Measurements from ENCODE around the gene AP2A1. TPM values are rescaled to one million over a fixed set of nuclear protein-coding genes. Genes with fewer than 3 reads are reported as not detected.

Gene AP2A1
- total RNA-seq, 4 donors from 2014 or later, result 48.9 to 112 (median 57.9) TPM

DNA sequence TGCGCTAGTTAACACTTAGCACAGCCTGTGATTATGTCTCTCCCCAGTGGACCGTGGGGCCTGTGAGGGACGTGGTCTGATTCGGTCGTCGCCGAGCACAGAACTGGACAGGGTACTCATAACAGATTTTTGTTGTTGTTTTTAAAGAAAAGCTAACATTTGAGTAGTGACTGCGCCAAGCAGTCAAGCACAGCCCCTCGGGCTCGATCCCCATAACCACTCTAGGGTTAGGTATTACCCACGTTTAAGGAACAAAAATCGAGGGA, 83.4 kb downstream of the AP2A1 start:
- TF ChIP-seq, protein P1, sequence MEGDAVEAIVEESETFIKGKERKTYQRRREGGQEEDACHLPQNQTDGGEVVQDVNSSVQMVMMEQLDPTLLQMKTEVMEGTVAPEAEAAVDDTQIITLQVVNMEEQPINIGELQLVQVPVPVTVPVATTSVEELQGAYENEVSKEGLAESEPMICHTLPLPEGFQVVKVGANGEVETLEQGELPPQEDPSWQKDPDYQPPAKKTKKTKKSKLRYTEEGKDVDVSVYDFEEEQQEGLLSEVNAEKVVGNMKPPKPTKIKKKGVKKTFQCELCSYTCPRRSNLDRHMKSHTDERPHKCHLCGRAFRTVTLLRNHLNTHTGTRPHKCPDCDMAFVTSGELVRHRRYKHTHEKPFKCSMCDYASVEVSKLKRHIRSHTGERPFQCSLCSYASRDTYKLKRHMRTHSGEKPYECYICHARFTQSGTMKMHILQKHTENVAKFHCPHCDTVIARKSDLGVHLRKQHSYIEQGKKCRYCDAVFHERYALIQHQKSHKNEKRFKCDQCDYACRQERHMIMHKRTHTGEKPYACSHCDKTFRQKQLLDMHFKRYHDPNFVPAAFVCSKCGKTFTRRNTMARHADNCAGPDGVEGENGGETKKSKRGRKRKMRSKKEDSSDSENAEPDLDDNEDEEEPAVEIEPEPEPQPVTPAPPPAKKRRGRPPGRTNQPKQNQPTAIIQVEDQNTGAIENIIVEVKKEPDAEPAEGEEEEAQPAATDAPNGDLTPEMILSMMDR (IDR thresholded peaks at IDR 0.05; ENCODE audit: low read depth), result no peak

DNA sequence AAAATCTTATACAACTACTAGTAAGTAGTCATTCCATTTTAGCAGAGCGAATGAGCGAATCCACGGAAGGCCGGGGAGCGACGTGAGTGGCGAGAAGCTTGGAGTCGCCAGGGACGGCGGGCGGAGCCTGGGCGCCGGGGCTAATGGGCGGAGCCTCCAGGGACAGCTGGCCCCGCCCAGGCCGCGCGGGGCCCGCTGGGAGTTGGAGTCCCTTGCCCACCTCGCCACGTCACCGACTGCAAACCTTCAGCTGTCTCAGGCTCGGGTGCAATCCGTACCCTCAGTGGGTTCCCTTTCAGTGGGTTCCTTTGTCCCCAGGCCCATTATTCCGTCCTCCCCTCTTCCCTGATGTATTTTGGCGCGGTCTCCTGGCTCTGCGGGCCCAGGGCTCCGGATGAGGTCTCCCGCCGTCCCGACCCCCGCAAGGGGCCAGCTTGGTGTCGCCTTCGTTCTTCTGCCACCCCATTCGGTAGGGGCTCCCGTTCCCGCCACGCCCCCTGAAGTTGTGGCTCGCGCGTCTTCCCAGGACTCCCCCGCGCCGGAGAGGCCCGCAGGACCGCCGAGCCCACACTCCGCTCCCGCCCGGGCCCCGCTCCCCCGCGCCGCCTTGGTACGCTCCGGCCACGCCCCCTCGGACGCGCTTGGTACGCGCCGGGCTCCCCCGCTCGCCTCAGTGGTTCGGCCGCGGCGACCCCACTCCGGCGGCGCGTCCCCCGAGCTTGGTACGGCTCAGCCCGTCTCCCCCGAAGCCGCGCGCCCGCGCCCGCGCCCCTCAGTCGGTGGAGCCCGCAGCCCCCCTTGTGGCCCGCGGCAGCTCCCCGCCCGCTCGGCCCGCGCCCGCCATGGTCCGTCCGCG, 83.9 kb downstream of the AP2A1 start, which contains the start of gene PTOV1:
PTOV1 (plus strand) TSS at position 673 of the 856 bp plus-strand sequence.
- TF ChIP-seq, protein P1 (IDR thresholded peaks at IDR 0.05; ENCODE audit: low read depth), result no peak

DNA sequence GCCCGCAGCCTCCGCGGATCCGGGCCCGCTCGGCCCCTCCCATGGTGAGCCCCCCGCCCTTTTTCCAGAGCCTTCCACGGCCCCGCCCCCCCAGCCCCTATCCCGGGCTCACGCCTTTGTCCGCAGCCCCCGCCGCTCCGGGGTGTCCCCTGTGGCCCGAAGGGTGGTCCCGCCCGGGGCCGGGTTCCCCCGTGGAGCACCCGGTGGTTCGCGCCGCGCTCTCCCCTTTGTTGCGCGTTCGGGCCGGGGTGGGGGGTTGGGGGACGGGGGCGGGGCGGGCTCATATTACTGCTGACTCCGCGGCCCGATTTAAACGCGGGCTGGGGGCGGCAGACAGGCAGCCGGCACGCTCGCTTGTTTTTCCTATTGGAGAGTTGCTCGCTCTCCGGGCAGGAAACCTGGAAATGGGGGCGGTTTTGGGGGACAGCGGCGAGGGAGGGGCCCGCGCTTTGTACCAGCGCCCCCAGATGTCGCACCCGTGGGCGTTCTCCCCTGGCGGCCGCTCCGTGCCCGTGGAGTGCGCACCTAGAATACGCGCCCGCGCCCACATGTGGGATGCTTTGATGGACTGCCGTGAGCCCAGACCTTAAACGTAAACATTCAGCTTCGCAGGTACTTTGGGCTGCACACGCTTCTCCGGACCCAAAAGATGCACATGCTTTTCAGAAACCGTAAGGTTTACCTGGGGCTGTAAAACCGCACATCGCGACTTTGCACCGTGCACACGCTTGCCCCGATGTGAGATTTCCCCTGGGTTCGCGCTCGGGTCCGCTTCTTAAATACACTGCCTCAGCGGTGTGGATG, 84.9 kb downstream of the AP2A1 start:
- TF ChIP-seq, protein P1 (IDR thresholded peaks at IDR 0.05; ENCODE audit: low read depth), result no peak

DNA sequence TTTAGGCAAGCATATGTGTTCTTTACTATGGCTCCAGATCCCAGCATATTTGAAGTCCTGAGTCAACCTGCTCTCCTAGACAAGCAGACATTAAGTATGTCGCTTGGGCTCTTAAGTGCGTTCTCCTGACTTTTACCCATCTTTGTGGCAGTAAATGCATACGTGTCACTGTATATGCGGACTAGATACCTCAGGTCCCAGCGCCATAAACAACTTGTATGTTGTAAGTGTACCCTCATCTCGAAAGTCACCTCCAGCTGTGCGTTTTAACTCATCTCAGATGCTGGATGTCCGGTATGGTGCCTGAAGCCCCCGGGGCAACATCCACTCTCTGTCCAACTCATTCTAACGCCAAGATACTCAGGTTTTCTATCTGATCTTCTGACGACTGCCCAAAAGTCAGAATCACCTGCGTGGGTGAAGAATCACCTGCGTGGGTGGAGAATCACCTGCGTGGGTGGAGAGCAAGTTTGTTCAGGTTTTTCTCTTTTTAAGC, 85.9 kb downstream of the AP2A1 start:
- TF ChIP-seq, protein P1 (IDR thresholded peaks at IDR 0.05; ENCODE audit: low read depth), result no peak

DNA sequence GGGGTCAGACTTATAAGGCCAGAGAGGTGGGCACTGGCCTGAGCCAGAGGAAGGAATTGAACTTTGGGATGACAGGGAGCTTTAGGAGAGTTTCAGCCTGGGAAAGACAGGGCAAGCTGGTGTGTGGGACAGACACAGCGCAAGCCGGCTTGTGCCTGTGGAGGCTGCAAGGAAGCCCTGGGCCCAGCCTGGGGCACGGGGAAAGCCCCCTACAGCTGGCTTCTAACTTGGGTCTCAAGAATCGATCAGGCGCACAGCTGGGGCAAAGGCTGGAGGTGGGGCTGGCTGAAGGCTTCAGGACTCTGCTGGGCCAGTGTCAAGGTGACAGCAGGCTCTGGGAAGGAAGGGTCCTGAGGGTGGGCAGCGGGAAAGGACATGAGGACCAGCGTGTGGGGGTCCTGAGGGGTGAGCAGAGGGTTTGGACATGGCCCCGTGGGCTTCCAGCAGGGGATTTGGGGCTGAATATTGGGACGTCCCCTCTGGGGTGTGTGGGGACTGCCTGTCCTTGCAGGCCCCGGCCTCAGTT, 87.1 kb downstream of the AP2A1 start:
- TF ChIP-seq, protein P1 (IDR thresholded peaks at IDR 0.05; ENCODE audit: low read depth), result no peak

DNA sequence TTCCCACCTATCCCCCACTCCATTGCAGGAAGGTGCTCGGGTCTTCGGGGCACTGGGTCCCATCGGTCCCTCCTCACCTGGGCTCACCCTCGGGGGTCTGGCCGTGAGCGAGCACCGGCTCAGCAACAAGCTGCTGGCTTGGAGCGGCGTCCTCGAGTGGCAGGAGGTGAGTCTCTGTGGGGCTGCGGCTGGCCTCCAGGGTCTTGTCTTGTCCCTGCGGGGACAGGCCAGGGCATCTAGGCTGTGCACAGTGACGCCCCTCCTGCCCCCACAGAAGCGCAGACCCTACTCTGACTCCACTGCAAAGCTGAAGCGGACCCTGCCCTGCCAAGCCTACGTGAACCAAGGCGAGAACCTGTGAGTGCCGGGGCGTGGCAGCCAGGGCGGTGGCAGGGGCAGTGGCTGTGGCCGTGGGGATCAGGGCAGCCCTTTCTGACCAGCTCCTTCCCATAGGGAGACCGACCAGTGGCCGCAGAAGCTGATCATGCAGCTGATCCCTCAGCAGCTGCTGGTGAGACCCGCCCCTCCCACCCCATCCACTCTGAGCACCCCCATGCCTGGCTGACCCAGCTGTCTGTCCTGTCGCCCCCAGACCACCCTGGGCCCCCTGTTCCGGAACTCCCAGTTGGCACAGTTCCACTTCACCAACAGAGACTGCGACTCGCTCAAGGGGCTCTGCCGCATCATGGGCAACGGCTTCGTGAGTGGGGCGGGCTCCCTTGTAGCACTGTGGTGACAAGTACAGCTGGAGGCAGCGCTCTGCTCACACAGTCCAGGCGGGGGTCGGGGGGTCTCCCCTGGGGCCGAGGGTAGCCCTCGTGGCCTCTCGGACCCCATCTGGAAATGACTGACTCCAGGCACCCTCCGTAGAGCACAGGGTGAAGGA, 87.8 kb downstream of the AP2A1 start:
- TF ChIP-seq, protein P1 (IDR thresholded peaks at IDR 0.05; ENCODE audit: low read depth), result no peak
